ENCODE measurements around the gene MAT2A.
A peak's percentile ranks its signal among the peaks of the same experiment; 100 is the strongest.

The MAT2A gene

GRCh38 chr2:85538507-85539360, at the start of gene MAT2A:
Gene MAT2A, plus strand, starts transcription at chr2:85539168. Its CDS starts 120 bp downstream, at chr2:85539288.
- peak; percentile 82 to 97 for DNase-seq

- no peak for DNase-seq
These were observed 47.9 kb upstream of the MAT2A start for GRCh38 chr2:85490861-85491755.

GRCh38 chr2:85496436-85496835, 42.5 kb upstream of the MAT2A start:
- DNase-seq, result no peak

GRCh38 chr2:85497944-85498630, 40.9 kb upstream of the MAT2A start:
- no peak for DNase-seq

GRCh38 chr2:85501248-85501647, 37.7 kb upstream of the MAT2A start:
- DNase-seq, result no peak

GRCh38 chr2:85502720-85503119, 36.2 kb upstream of the MAT2A start:
- no peak for DNase-seq

- DNase-seq, result no peak
These were observed 35.7 kb upstream of the MAT2A start for GRCh38 chr2:85503168-85503850.

GRCh38 chr2:85503851-85504777, 34.9 kb upstream of the MAT2A start:
- no peak for DNase-seq

GRCh38 chr2:85504778-85505261, 34.1 kb upstream of the MAT2A start:
- no peak for DNase-seq

- DNase-seq, result no peak
These were observed 33.3 kb upstream of the MAT2A start for GRCh38 chr2:85505551-85506238.

- DNase-seq, result no peak
These were observed 32.2 kb upstream of the MAT2A start for GRCh38 chr2:85506768-85507181.

GRCh38 chr2:85511008-85511811, 27.8 kb upstream of the MAT2A start:
- no peak for DNase-seq

GRCh38 chr2:85514323-85514722, 24.6 kb upstream of the MAT2A start:
- DNase-seq, result no peak

- no peak for DNase-seq
These were observed 22.1 kb upstream of the MAT2A start for GRCh38 chr2:85516653-85517389.

- no peak for DNase-seq
These were observed 16.8 kb upstream of the MAT2A start for GRCh38 chr2:85522090-85522647.

GRCh38 chr2:85523062-85523902, 15.7 kb upstream of the MAT2A start:
- no peak for DNase-seq

- DNase-seq, result no peak
These were observed 15.0 kb upstream of the MAT2A start for GRCh38 chr2:85523903-85524335.

All from NCI-H187 (cell line).